HepG2 (cell line): Measurements from ENCODE around the gene GPR4. TPM values are rescaled to one million over a fixed set of nuclear protein-coding genes. Genes with fewer than 3 reads are reported as not detected.

ENCODE experiments used
- ATF1 ChIP-seq: IDR thresholded peaks from 2 replicates; pipeline ENCODE4 v1.6.1; 2016; ENCODE audit warnings: mild to moderate bottlenecking, control low read depth
- CREB3 ChIP-seq: sonication (generic); formaldehyde crosslinking; IDR thresholded peaks from 2 replicates; pipeline ENCODE4 v1.5.0; 2020; ENCODE audit warnings: missing genetic modification reagents
- GABPB1 ChIP-seq: IDR thresholded peaks from 2 replicates; pipeline ENCODE4 v1.6.1; 2016; ENCODE audit warnings: mild to moderate bottlenecking, missing genetic modification reagents, moderate library complexity, missing compliant biosample characterization
- KDM2A ChIP-seq: sonication (generic); formaldehyde crosslinking; IDR thresholded peaks from 2 replicates; pipeline ENCODE4 v1.4.0; 2020; ENCODE audit warnings: low read depth, missing genetic modification reagents, borderline replicate concordance
- KDM5A ChIP-seq: fragments of 200-600 bp; sonication (generic); IDR thresholded peaks from 2 replicates; pipeline ENCODE4 v1.7.0; 2018; ENCODE audit warnings: antibody characterized with exemption, mild to moderate bottlenecking, low read length, borderline replicate concordance
- KMT2B ChIP-seq: IDR thresholded peaks from 2 replicates; pipeline ENCODE4 v1.6.1; 2016; ENCODE audit warnings: missing genetic modification reagents, missing compliant biosample characterization
- NR0B2 ChIP-seq: sonication (generic); formaldehyde crosslinking; IDR thresholded peaks from 2 replicates; pipeline ENCODE4 v1.4.0; 2020; ENCODE audit warnings: mild to moderate bottlenecking, missing genetic modification reagents
- POLR2G ChIP-seq: fragments of 200-400 bp; formaldehyde crosslinking; IDR thresholded peaks from 2 replicates; pipeline ENCODE4 v1.6.1; 2018; ENCODE audit warnings: mild to moderate bottlenecking, low read depth, low read length, moderate library complexity
- RERE ChIP-seq: IDR thresholded peaks from 2 replicates; pipeline ENCODE4 v1.6.1; 2016; ENCODE audit warnings: low read depth, missing genetic modification reagents, missing compliant biosample characterization
- SMAD9 ChIP-seq: sonication (generic); formaldehyde crosslinking; IDR thresholded peaks from 2 replicates; pipeline ENCODE4 v1.5.1; 2020; ENCODE audit warnings: mild to moderate bottlenecking, missing genetic modification reagents
- SP2 ChIP-seq: sonication (generic); formaldehyde crosslinking; IDR thresholded peaks from 2 replicates; pipeline ENCODE4 v1.5.1; 2020; ENCODE audit warnings: mild to moderate bottlenecking, missing genetic modification reagents
- TEAD2 ChIP-seq: sonication (generic); formaldehyde crosslinking; IDR thresholded peaks from 2 replicates; pipeline ENCODE4 v1.9.0; 2021; ENCODE audit warnings: missing genetic modification reagents
- TFDP1 ChIP-seq: IDR thresholded peaks from 2 replicates; pipeline ENCODE4 v1.6.1; 2016; ENCODE audit warnings: missing compliant biosample characterization, missing genetic modification reagents, borderline replicate concordance
- TSC22D2 ChIP-seq: sonication (generic); formaldehyde crosslinking; IDR thresholded peaks from 2 replicates; pipeline ENCODE4 v1.5.1; 2020; ENCODE audit warnings: missing genetic modification reagents, mild to moderate bottlenecking, borderline replicate concordance
- ZFP82 ChIP-seq: sonication (generic); formaldehyde crosslinking; IDR thresholded peaks from 2 replicates; pipeline ENCODE4 v1.5.1; 2020; ENCODE audit warnings: mild to moderate bottlenecking, missing genetic modification reagents, borderline replicate concordance
- ZKSCAN5 ChIP-seq: sonication (generic); formaldehyde crosslinking; IDR thresholded peaks from 2 replicates; pipeline ENCODE4 v1.5.1; 2020; ENCODE audit warnings: mild to moderate bottlenecking, missing genetic modification reagents
- ZNF251 ChIP-seq: sonication (generic); formaldehyde crosslinking; IDR thresholded peaks from 2 replicates; pipeline ENCODE4 v1.9.0; 2021; ENCODE audit warnings: mild to moderate bottlenecking, missing genetic modification reagents
- ZNF282 ChIP-seq: fragments of 450-650 bp; IDR thresholded peaks from 2 replicates; pipeline ENCODE4 v1.6.1; 2018; ENCODE audit not compliant: partially characterized antibody
- ZNF296 ChIP-seq: sonication (generic); formaldehyde crosslinking; conservative IDR thresholded peaks from 2 replicates; pipeline ENCODE4 v1.5.0; 2020; ENCODE audit warnings: mild to moderate bottlenecking, missing genetic modification reagents
- ZNF451 ChIP-seq: sonication (generic); formaldehyde crosslinking; IDR thresholded peaks from 2 replicates; pipeline ENCODE4 v1.5.0; 2020; ENCODE audit warnings: mild to moderate bottlenecking, missing genetic modification reagents
- ZNF841 ChIP-seq: sonication (generic); formaldehyde crosslinking; IDR thresholded peaks from 2 replicates; pipeline ENCODE4 v1.8.1; 2023; ENCODE audit warnings: missing genetic modification reagents, borderline replicate concordance
- polyA plus RNA-seq, 8 experiments: library from polyadenylated mRNA; depleted of rRNA in 3 of 8; stranded (reverse) in 7 of 8; unstranded in 1 of 8; fragments of >200 nt; fragmentation: Illumina TruSeq in 4 of 8; extraction: Trizol in 4 of 8; gene quantifications; 2 replicates each; pipeline versions ENCODE4 v1.2.1 to v1.2.3, GENCODE V29; 2011 to 2016; ENCODE audit warnings: low read depth in 4 of 8, missing spikeins in 1 of 8, mixed read lengths in 1 of 8; ENCODE audit not compliant: insufficient read depth in 1 of 8
- total RNA-seq, 5 experiments: library from RNA; depleted of rRNA; stranded (reverse); fragments of >200 nt; fragmentation: Illumina TruSeq; extraction: Trizol; gene quantifications; 2 replicates each; pipeline ENCODE4 v1.2.3, GENCODE V29; 2016; ENCODE audit warnings: low read depth in 1 of 5

The GPR4 gene
- total and polyA plus RNA-seq, 2 of the 13 experiments (the other 11 are each of a cell fraction or from before 2014, with no cell fraction given) = 0.15 TPM; not detected in 1

GRCh38 chr19:45607071-45608029, 5.3 kb upstream of the GPR4 start (continued):
- TF ChIP-seq RERE (CRISPR knock-in tag) (no peak), ZNF451 (CRISPR knock-in tag) (no peak), TSC22D2 (CRISPR knock-in tag) (no peak), ZKSCAN5 (CRISPR knock-in tag) (no peak), GABPB1 (CRISPR knock-in tag) (peak; percentile 56), TEAD2 (no peak), NR0B2 (no peak), TFDP1 (CRISPR knock-in tag) (no peak), KMT2B (CRISPR knock-in tag) (peak; percentile 27; the same call in 1 of the 2 replicates), ZNF282 (no peak), POLR2G (peak; percentile 54), SP2 (no peak), CREB3 (CRISPR knock-in tag) (no peak), SMAD9 (CRISPR knock-in tag) (no peak), ZFP82 (CRISPR knock-in tag) (no peak), KDM5A (no peak), KDM2A (CRISPR knock-in tag) (peak; percentile 77; the same call in 1 of the 2 replicates), ZNF841 (CRISPR knock-in tag) (no peak), ZNF296 (CRISPR knock-in tag) (no peak), ATF1 (CRISPR knock-in tag) (no peak), ZNF251 (CRISPR knock-in tag) (no peak)
